ENCODE results near the gene RCOR2. TPM values are rescaled to one million over a fixed set of nuclear protein-coding genes. Genes with fewer than 3 reads are reported as not detected.
A peak's percentile ranks its signal among the peaks of the same experiment; 100 is the strongest.

Gene RCOR2
- total and polyA plus RNA-seq, 2 of the 13 experiments (the other 11 are each of a cell fraction or from before 2014, with no cell fraction given): 8.3 to 8.5 TPM

DNA sequence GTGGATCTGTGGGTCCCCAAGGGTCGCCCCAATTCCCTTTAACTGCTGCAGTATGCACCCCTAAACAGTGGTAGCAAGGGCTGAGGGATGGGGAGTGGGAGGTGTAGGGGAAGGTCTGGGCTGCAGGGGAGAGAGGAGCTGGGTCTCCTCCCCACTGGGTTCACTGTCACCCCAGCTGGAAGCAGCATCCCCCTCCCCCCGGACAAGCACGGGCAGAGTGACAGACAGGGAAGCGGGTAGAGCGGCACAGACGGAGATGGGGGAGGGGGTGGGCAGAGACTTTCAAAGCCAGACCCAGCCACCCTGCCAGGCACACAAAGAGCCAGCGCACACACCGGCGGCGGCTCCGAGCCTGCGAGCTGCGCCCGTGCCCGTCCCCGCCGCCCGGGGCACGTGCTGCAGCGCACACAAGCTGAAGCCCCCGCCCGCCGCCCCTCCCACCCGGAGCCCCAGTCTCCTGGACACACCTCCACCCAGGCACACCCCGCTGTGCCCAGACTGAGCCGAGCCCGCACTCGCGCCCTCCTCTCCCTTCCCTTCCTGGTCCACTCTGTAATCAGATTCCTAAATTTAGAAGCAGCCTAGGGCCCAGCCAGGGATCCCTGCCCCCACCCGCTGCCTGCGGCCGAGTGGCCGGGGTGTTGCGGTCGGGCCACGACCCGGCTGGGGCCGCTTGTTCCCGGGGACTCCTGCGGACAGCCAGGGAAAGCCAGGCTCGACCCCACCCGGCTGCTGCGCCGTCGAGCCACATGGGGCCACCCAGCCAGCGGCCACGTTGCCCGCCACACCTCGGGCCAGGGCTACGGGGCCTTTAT, 935 bp upstream of the RCOR2 start (continued):
- TF ChIP-seq IRF2 (CRISPR knock-in tag; IDR thresholded peaks at IDR 0.05) (0 out of 2 replicates have a peak, but pooled peaks have one; percentile 12), AGO2 (optimal IDR thresholded peaks at IDR 0.05; ENCODE audit: low read depth, low read length) (peak; percentile 77), ZC3H13 (CRISPR knock-in tag; IDR thresholded peaks at IDR 0.05) (no peak), ZNF441 (CRISPR knock-in tag; IDR thresholded peaks at IDR 0.05; ENCODE audit: borderline replicate concordance) (no peak), NRL (CRISPR knock-in tag; IDR thresholded peaks at IDR 0.05; ENCODE audit: borderline replicate concordance) (peak; percentile 33; the same call in 1 of the 2 replicates), ZNF782 (CRISPR knock-in tag; IDR thresholded peaks at IDR 0.05; ENCODE audit: borderline replicate concordance) (no peak), NFKBIZ (CRISPR knock-in tag; IDR thresholded peaks at IDR 0.05) (0 out of 2 replicates have a peak, but pooled peaks have one; percentile 6), ZNF713 (CRISPR knock-in tag; IDR thresholded peaks at IDR 0.05) (no peak), ZFY (CRISPR knock-in tag; IDR thresholded peaks at IDR 0.05) (peak; percentile 39), ATM (IDR thresholded peaks at IDR 0.05; ENCODE audit: borderline replicate concordance) (no peak), PCBP1 (IDR thresholded peaks at IDR 0.05; ENCODE audit: borderline replicate concordance, low read depth, low read length) (0 out of 2 replicates have a peak, but pooled peaks have one; percentile 41), CENPT (CRISPR knock-in tag; IDR thresholded peaks at IDR 0.05; ENCODE audit: low read depth) (no peak)
- TF ChIP-seq, protein P1, sequence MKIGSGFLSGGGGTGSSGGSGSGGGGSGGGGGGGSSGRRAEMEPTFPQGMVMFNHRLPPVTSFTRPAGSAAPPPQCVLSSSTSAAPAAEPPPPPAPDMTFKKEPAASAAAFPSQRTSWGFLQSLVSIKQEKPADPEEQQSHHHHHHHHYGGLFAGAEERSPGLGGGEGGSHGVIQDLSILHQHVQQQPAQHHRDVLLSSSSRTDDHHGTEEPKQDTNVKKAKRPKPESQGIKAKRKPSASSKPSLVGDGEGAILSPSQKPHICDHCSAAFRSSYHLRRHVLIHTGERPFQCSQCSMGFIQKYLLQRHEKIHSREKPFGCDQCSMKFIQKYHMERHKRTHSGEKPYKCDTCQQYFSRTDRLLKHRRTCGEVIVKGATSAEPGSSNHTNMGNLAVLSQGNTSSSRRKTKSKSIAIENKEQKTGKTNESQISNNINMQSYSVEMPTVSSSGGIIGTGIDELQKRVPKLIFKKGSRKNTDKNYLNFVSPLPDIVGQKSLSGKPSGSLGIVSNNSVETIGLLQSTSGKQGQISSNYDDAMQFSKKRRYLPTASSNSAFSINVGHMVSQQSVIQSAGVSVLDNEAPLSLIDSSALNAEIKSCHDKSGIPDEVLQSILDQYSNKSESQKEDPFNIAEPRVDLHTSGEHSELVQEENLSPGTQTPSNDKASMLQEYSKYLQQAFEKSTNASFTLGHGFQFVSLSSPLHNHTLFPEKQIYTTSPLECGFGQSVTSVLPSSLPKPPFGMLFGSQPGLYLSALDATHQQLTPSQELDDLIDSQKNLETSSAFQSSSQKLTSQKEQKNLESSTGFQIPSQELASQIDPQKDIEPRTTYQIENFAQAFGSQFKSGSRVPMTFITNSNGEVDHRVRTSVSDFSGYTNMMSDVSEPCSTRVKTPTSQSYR (CRISPR knock-in tag; IDR thresholded peaks at IDR 0.05; ENCODE audit: borderline replicate concordance): peak; percentile 72; the same call in 1 of the 2 replicates
- TF ChIP-seq, protein P2, sequence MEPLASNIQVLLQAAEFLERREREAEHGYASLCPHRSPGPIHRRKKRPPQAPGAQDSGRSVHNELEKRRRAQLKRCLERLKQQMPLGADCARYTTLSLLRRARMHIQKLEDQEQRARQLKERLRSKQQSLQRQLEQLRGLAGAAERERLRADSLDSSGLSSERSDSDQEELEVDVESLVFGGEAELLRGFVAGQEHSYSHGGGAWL (CRISPR knock-in tag; IDR thresholded peaks at IDR 0.05): 0 out of 2 replicates have a peak, but pooled peaks have one; percentile 28
- TF ChIP-seq, protein P3, sequence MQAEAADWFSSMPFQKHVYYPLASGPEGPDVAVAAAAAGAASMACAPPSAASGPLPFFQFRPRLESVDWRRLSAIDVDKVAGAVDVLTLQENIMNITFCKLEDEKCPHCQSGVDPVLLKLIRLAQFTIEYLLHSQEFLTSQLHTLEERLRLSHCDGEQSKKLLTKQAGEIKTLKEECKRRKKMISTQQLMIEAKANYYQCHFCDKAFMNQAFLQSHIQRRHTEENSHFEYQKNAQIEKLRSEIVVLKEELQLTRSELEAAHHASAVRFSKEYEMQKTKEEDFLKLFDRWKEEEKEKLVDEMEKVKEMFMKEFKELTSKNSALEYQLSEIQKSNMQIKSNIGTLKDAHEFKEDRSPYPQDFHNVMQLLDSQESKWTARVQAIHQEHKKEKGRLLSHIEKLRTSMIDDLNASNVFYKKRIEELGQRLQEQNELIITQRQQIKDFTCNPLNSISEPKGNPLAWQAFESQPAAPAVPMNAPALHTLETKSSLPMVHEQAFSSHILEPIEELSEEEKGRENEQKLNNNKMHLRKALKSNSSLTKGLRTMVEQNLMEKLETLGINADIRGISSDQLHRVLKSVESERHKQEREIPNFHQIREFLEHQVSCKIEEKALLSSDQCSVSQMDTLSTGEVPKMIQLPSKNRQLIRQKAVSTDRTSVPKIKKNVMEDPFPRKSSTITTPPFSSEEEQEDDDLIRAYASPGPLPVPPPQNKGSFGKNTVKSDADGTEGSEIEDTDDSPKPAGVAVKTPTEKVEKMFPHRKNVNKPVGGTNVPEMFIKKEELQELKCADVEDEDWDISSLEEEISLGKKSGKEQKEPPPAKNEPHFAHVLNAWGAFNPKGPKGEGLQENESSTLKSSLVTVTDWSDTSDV (CRISPR knock-in tag; IDR thresholded peaks at IDR 0.05): no peak
- TF ChIP-seq, protein P4, sequence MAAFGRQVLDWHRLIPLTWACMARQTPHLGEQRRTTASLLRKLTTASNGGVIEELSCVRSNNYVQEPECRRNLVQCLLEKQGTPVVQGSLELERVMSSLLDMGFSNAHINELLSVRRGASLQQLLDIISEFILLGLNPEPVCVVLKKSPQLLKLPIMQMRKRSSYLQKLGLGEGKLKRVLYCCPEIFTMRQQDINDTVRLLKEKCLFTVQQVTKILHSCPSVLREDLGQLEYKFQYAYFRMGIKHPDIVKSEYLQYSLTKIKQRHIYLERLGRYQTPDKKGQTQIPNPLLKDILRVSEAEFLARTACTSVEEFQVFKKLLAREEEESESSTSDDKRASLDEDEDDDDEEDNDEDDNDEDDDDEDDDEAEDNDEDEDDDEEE (CRISPR knock-in tag; IDR thresholded peaks at IDR 0.05): no peak
- TF ChIP-seq, protein P5, sequence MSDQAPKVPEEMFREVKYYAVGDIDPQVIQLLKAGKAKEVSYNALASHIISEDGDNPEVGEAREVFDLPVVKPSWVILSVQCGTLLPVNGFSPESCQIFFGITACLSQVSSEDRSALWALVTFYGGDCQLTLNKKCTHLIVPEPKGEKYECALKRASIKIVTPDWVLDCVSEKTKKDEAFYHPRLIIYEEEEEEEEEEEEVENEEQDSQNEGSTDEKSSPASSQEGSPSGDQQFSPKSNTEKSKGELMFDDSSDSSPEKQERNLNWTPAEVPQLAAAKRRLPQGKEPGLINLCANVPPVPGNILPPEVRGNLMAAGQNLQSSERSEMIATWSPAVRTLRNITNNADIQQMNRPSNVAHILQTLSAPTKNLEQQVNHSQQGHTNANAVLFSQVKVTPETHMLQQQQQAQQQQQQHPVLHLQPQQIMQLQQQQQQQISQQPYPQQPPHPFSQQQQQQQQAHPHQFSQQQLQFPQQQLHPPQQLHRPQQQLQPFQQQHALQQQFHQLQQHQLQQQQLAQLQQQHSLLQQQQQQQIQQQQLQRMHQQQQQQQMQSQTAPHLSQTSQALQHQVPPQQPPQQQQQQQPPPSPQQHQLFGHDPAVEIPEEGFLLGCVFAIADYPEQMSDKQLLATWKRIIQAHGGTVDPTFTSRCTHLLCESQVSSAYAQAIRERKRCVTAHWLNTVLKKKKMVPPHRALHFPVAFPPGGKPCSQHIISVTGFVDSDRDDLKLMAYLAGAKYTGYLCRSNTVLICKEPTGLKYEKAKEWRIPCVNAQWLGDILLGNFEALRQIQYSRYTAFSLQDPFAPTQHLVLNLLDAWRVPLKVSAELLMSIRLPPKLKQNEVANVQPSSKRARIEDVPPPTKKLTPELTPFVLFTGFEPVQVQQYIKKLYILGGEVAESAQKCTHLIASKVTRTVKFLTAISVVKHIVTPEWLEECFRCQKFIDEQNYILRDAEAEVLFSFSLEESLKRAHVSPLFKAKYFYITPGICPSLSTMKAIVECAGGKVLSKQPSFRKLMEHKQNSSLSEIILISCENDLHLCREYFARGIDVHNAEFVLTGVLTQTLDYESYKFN (CRISPR knock-in tag; conservative IDR thresholded peaks at IDR 0.05): peak; percentile 13; the same call in 1 of the 2 replicates

All from HepG2 (cell line).